Thyroid gland (tissue), 4 donors: ENCODE measurements around the gene XCR1. TPM values are rescaled to one million over a fixed set of nuclear protein-coding genes. Genes with fewer than 3 reads are reported as not detected.

Source experiments
- DNase-seq, 2 donors: peaks; one replicate each; pipeline ENCODE4 v3.0.0-alpha.2; 2019
- H3K27ac ChIP-seq, 3 donors: fragments of 200-600 bp; sonication (generic); 1 replicate in 2 of 3; 2 replicates in 1 of 3; pipeline ENCODE4 v1.5.1; 2016 to 2019; ENCODE audit warnings: mild to moderate bottlenecking in 1 of 3, moderate library complexity in 1 of 3
- H3K27me3 ChIP-seq: fragments of 200-600 bp; sonication (generic); one replicate; pipeline ENCODE4 v1.5.1; 2019
- H3K36me3 ChIP-seq, 2 donors: fragments of 200-600 bp; sonication (generic); one replicate each; pipeline ENCODE4 v1.5.1; 2016 to 2019
- H3K4me1 ChIP-seq, 2 donors: fragments of 200-600 bp; sonication (generic); one replicate each; pipeline ENCODE4 v1.5.1; 2017 to 2019
- H3K4me3 ChIP-seq, 3 donors: fragments of 200-600 bp; sonication (generic); replicated peaks in 1 of 3; 1 replicate in 2 of 3; 2 replicates in 1 of 3; pipeline ENCODE4 v1.5.1; 2016; ENCODE audit warnings: mild to moderate bottlenecking in 1 of 3
- H3K9me3 ChIP-seq: fragments of 200-600 bp; sonication (generic); one replicate; pipeline ENCODE4 v1.5.1; 2017
- CTCF ChIP-seq, 6 experiments: fragments of 200-600 bp in 3 of 6; fragments of 450-650 bp in 3 of 6; sonication (generic) in 3 of 6; IDR thresholded peaks; one replicate each; pipeline ENCODE4 v1.5.1; 2016 to 2019; ENCODE audit warnings: antibody characterized with exemption in 6 of 6, mild to moderate bottlenecking in 2 of 6, inconsistent platforms in 1 of 6, moderate library complexity in 1 of 6
- POLR2A ChIP-seq, 2 donors: fragments of 450-650 bp; IDR thresholded peaks; one replicate each; pipeline ENCODE4 v1.6.1; 2017; ENCODE audit warnings: antibody characterized with exemption in 2 of 2, mild to moderate bottlenecking in 2 of 2, moderate library complexity in 1 of 2
- WGBS, 2 donors: methylation state at CpG; one replicate each; pipeline ENCODE4 v1.1.5; 2017; 5-methylcytosine and 5-hydroxymethylcytosine counted together
- intact Hi-C: fragments of 100-400 bp; cut with DNase I; formaldehyde crosslinking; loops from one replicate; pipeline ENCODE4 v1.15.1; 2023
- total RNA-seq, 4 donors: library from RNA; depleted of rRNA; stranded (reverse); fragments of >200 nt; gene quantifications; one replicate each; pipeline ENCODE4 v1.2.3, GENCODE V29; 2016

The XCR1 gene
- total RNA-seq, 4 donors from 2014 or later = not detected

- Histone ChIP-seq H3K27me3 (no peaks in the 10 kb centered on the region), H3K9me3 (no peaks in the 10 kb centered on the region), H3K4me1 (peaks cover 16 to 41% of the 10 kb centered on the region in 2 donors), H3K27ac (peak overlapping the region in 2 of 3 donors; percentile 81), H3K4me3 (no peak overlapping the region), H3K36me3 (no peaks in the 10 kb centered on the region)
- 25% methylated on average over 2 of the region's 2 CpGs for WGBS, 2 donors
- intact Hi-C loops = no loop called here
- TF ChIP-seq POLR2A (IDR thresholded peaks at IDR 0.05) (no peak), CTCF (IDR thresholded peaks at IDR 0.05) (peak in 1 of 6 experiments; percentile 30)
- DNase-seq = peak; percentile 25 to 47
Measured at GRCh38 chr3:46062679-46063078, 35.4 kb upstream of the XCR1 start.

- WGBS, 2 donors = 96 to 100% methylated on average over 1 to 3 of the region's 3 CpGs
- no peaks in the 10 kb centered on the region for H3K36me3 ChIP-seq
- intact Hi-C loops = no loop called here
- TF ChIP-seq POLR2A (IDR thresholded peaks at IDR 0.05) (no peak), CTCF (IDR thresholded peaks at IDR 0.05) (no peak)
- DNase-seq = no peak
- H3K4me1 ChIP-seq = peaks cover 16 to 41% of the 10 kb centered on the region in 2 donors
- no peaks in the 10 kb centered on the region for H3K27me3 ChIP-seq
- no peaks in the 10 kb centered on the region for H3K9me3 ChIP-seq
- H3K27ac ChIP-seq = no peak overlapping the region
- H3K4me3 ChIP-seq = no peak overlapping the region
Measured at GRCh38 chr3:46061887-46062286, 34.6 kb upstream of the XCR1 start.

- intact Hi-C loops = no loop called here
- Histone ChIP-seq H3K27ac (no peak overlapping the region), H3K4me1 (peaks cover 16 to 41% of the 10 kb centered on the region in 2 donors), H3K27me3 (no peaks in the 10 kb centered on the region), H3K9me3 (no peaks in the 10 kb centered on the region), H3K4me3 (no peak overlapping the region), H3K36me3 (no peaks in the 10 kb centered on the region)
- 88 to 90% methylated on average over 3 of the region's 3 CpGs for WGBS, 2 donors
- TF ChIP-seq CTCF (IDR thresholded peaks at IDR 0.05) (no peak), POLR2A (IDR thresholded peaks at IDR 0.05) (no peak)
- no peak for DNase-seq
Measured at GRCh38 chr3:46061108-46061720, 33.9 kb upstream of the XCR1 start.

GRCh38 chr3:46060551-46060950 is 33.3 kb upstream of the XCR1 start:
- TF ChIP-seq POLR2A (IDR thresholded peaks at IDR 0.05) = no peak
- Histone ChIP-seq H3K27ac (no peak overlapping the region), H3K27me3 (no peaks in the 10 kb centered on the region), H3K36me3 (no peaks in the 10 kb centered on the region), H3K9me3 (no peaks in the 10 kb centered on the region), H3K4me1 (peaks cover 16 to 35% of the 10 kb centered on the region in 2 donors), H3K4me3 (no peak overlapping the region)
- WGBS, 2 donors = 81 to 88% methylated on average over 2 of the region's 2 CpGs
- DNase-seq = no peak
- intact Hi-C loops = no loop called here

GRCh38 chr3:46059432-46059831 is 32.1 kb upstream of the XCR1 start:
- Histone ChIP-seq H3K4me1 (peaks cover 16 to 24% of the 10 kb centered on the region in 2 donors), H3K27me3 (no peaks in the 10 kb centered on the region), H3K27ac (no peak overlapping the region), H3K36me3 (no peaks in the 10 kb centered on the region), H3K4me3 (no peak overlapping the region), H3K9me3 (no peaks in the 10 kb centered on the region)
- no peak for TF ChIP-seq CTCF (IDR thresholded peaks at IDR 0.05)
- no peak for TF ChIP-seq POLR2A (IDR thresholded peaks at IDR 0.05)
- 57 to 72% methylated on average over 3 of the region's 3 CpGs for WGBS, 2 donors
- intact Hi-C loops = no loop called here
- no peak for DNase-seq
